ENCODE measurements around the gene CASK.

The CASK gene

DNA sequence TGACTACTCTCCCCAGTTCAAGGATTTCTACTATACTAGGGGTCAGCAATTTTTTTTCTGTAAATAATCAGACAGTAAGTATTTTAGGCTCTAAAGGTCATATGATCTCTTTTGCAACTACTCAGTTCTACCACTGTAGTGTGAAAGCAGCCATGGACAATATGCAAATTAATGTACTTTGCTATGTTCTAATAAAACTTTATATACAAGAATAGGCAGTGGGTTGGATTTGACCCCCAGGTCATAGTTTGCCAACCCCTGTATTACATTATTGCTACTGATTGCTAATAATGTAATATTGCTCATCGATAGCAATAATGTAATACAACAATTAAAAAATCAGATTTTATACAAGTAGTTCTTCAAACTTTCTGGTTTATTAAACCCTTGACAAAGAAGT, 293.8 kb downstream of the CASK start:
- no peak for TF ChIP-seq CTCF (IDR thresholded peaks at IDR 0.05)
- Histone ChIP-seq H3K9me3 (no peaks in the 10 kb centered on the region), H3K27me3 (no peaks in the 10 kb centered on the region), H3K4me1 (ENCODE audit: control insufficient read depth in 1 of 2, insufficient read depth in 1 of 2, low read depth in 1 of 2, low read length in 1 of 2) (no peaks in the 10 kb centered on the region), H3K36me3 (no peaks in the 10 kb centered on the region), H3K4me3 (ENCODE audit: low read depth in 1 of 2, low read length in 1 of 2) (no peak overlapping the region), H3K27ac (no peak overlapping the region)

GRCh38 chrX:41621222-41621723, 302.1 kb downstream of the CASK start:
- Histone ChIP-seq H3K36me3 (no peaks in the 10 kb centered on the region), H3K4me3 (ENCODE audit: low read depth in 1 of 2, low read length in 1 of 2) (no peak overlapping the region), H3K9me3 (no peaks in the 10 kb centered on the region), H3K4me1 (ENCODE audit: control insufficient read depth in 1 of 2, insufficient read depth in 1 of 2, low read depth in 1 of 2, low read length in 1 of 2) (no peaks in the 10 kb centered on the region), H3K27me3 (no peaks in the 10 kb centered on the region), H3K27ac (no peak overlapping the region)
- TF ChIP-seq CTCF (IDR thresholded peaks at IDR 0.05), result no peak

DNA sequence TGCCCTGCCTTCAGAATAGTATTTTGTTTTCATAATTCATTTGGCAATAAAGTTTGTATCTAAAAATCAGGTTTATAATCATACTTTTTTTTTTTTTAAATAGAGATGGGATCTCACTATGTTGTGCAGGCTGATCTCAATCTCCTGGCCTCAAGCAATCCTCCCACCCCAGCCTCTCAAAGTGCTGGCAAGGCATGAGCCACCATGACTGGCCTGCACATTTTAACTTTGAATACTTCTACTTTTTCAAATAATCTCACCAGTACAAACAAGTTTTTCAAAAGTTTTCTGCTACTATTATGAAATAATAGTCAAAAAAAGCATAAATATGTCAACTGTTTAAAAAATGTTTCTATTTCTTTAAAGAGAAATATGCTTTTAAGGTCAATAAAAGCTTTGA, 304.1 kb downstream of the CASK start:
- H3K27me3 ChIP-seq, result no peaks in the 10 kb centered on the region
- no peaks in the 10 kb centered on the region for H3K4me1 ChIP-seq (ENCODE audit: control insufficient read depth in 1 of 2, insufficient read depth in 1 of 2, low read depth in 1 of 2, low read length in 1 of 2)
- H3K4me3 ChIP-seq (ENCODE audit: low read depth in 1 of 2, low read length in 1 of 2), result no peak overlapping the region
- no peak overlapping the region for H3K27ac ChIP-seq
- H3K9me3 ChIP-seq, result no peaks in the 10 kb centered on the region
- H3K36me3 ChIP-seq, result no peaks in the 10 kb centered on the region
- no peak for TF ChIP-seq CTCF (IDR thresholded peaks at IDR 0.05)

- no peaks in the 10 kb centered on the region for H3K9me3 ChIP-seq
- no peak for TF ChIP-seq CTCF (IDR thresholded peaks at IDR 0.05)
- no peak overlapping the region for H3K27ac ChIP-seq
- H3K4me1 ChIP-seq (ENCODE audit: control insufficient read depth in 1 of 2, insufficient read depth in 1 of 2, low read depth in 1 of 2, low read length in 1 of 2), result no peaks in the 10 kb centered on the region
- H3K36me3 ChIP-seq, result no peaks in the 10 kb centered on the region
- no peaks in the 10 kb centered on the region for H3K27me3 ChIP-seq
- H3K4me3 ChIP-seq (ENCODE audit: low read depth in 1 of 2, low read length in 1 of 2), result no peak overlapping the region
Measured at GRCh38 chrX:41616935-41617334, 306.4 kb downstream of the CASK start.

GRCh38 chrX:41616255-41616654, 307.1 kb downstream of the CASK start:
- H3K4me3 ChIP-seq (ENCODE audit: low read depth in 1 of 2, low read length in 1 of 2), result no peak overlapping the region
- H3K27me3 ChIP-seq, result no peaks in the 10 kb centered on the region
- H3K9me3 ChIP-seq, result no peaks in the 10 kb centered on the region
- no peak for TF ChIP-seq CTCF (IDR thresholded peaks at IDR 0.05)
- no peak overlapping the region for H3K27ac ChIP-seq
- no peaks in the 10 kb centered on the region for H3K4me1 ChIP-seq (ENCODE audit: control insufficient read depth in 1 of 2, insufficient read depth in 1 of 2, low read depth in 1 of 2, low read length in 1 of 2)
- no peaks in the 10 kb centered on the region for H3K36me3 ChIP-seq

GRCh38 chrX:41608244-41608643, 315.1 kb downstream of the CASK start:
- no peak overlapping the region for H3K4me3 ChIP-seq (ENCODE audit: low read depth in 1 of 2, low read length in 1 of 2)
- H3K27me3 ChIP-seq, result no peaks in the 10 kb centered on the region
- H3K4me1 ChIP-seq (ENCODE audit: control insufficient read depth in 1 of 2, insufficient read depth in 1 of 2, low read depth in 1 of 2, low read length in 1 of 2), result no peaks in the 10 kb centered on the region
- TF ChIP-seq CTCF (IDR thresholded peaks at IDR 0.05), result no peak
- no peaks in the 10 kb centered on the region for H3K9me3 ChIP-seq
- no peaks in the 10 kb centered on the region for H3K36me3 ChIP-seq
- H3K27ac ChIP-seq, result no peak overlapping the region

Data from neutrophil (primary cell).